Lung (tissue), 12 donors: ENCODE data around the gene KIF7. TPM values are rescaled to one million over a fixed set of nuclear protein-coding genes. Genes with fewer than 3 reads are reported as not detected.

Source experiments
- ATAC-seq: fragments of 200-7000 bp; cut with Tn5 transposase; one replicate; pipeline ENCODE4 v1.9.1; 2020; ENCODE audit warnings: moderate number of reproducible peaks; ENCODE audit not compliant: insufficient read depth, low FRiP score
- DNase-seq, 3 donors: peaks; one replicate each; pipeline ENCODE4 v3.0.0-alpha.2; 2013 to 2017
- H3K27ac ChIP-seq, 2 donors: one replicate each; pipeline ENCODE4 v1.5.1; 2013; ENCODE audit warnings: mild to moderate bottlenecking in 2 of 2, moderate library complexity in 2 of 2, control low read depth in 1 of 2, inconsistent platforms in 1 of 2, low read depth in 1 of 2, low read length in 1 of 2
- H3K27me3 ChIP-seq, 3 donors: one replicate each; pipeline ENCODE4 v1.5.1; 2013; ENCODE audit warnings: low read length in 2 of 3; ENCODE audit not compliant: control insufficient read depth in 3 of 3, insufficient read depth in 3 of 3
- H3K36me3 ChIP-seq, 4 donors: one replicate each; pipeline ENCODE4 v1.5.1; 2013; ENCODE audit warnings: low read length in 4 of 4, mild to moderate bottlenecking in 1 of 4, moderate library complexity in 1 of 4; ENCODE audit not compliant: control insufficient read depth in 4 of 4, insufficient read depth in 4 of 4
- H3K4me1 ChIP-seq, 5 donors: one replicate each; pipeline ENCODE4 v1.5.1; 2013; ENCODE audit warnings: low read length in 5 of 5, mild to moderate bottlenecking in 2 of 5, moderate library complexity in 1 of 5; ENCODE audit not compliant: control insufficient read depth in 5 of 5, insufficient read depth in 5 of 5
- H3K4me3 ChIP-seq: one replicate; pipeline ENCODE4 v1.5.1; 2013; ENCODE audit warnings: mild to moderate bottlenecking, control low read depth, moderate library complexity
- H3K9ac ChIP-seq, 2 donors: one replicate each; pipeline ENCODE4 v1.5.1; 2013; ENCODE audit warnings: low read length in 2 of 2, control low read depth in 1 of 2; ENCODE audit not compliant: insufficient read depth in 1 of 2
- H3K9me3 ChIP-seq, 4 donors: one replicate each; pipeline ENCODE4 v1.5.1; 2013; ENCODE audit warnings: low read length in 3 of 4, mild to moderate bottlenecking in 1 of 4, moderate library complexity in 1 of 4; ENCODE audit not compliant: control insufficient read depth in 4 of 4, insufficient read depth in 3 of 4
- WGBS, 2 donors: extraction: QIAGEN DNeasy Blood & Tissue Kit; methylation state at CpG; one replicate each; pipeline ENCODE4 v1.1.7; 2013; 5-methylcytosine and 5-hydroxymethylcytosine counted together
- polyA plus RNA-seq, 2 donors: library from polyadenylated mRNA; stranded (reverse); fragments of 200-250 nt; gene quantifications; one replicate each; pipeline ENCODE4 v1.2.1, GENCODE V29; 2013
- total RNA-seq, 2 donors: library from RNA; depleted of rRNA in 1 of 2; stranded (reverse); fragments of >200 nt in 1 of 2; gene quantifications; one replicate each; pipeline ENCODE4 v1.2.1, GENCODE V29; 2014 to 2021
- TF ChIP-seq, protein P1 (sequence below): IDR thresholded peaks from 2 replicates; pipeline ENCODE4 v1.5.1; 2012; ENCODE audit warnings: mild to moderate bottlenecking; ENCODE audit errors: control extremely low read depth, extremely low read depth
- donor health status: control.
- donor health status: control.
- donor health status: Bipolar disorder and iron deficiency.
- donor health status: healthy.
- donor health status: DM: yes; HTN: yes; CAD: no.

The KIF7 gene
- total and polyA plus RNA-seq, 4 donors = 1.3 to 6.5 (median 2.7) TPM

GRCh38 chr15:89659295-89659694, 4.0 kb upstream of the KIF7 start:
- Histone ChIP-seq H3K36me3 (no peaks in the 10 kb centered on the region), H3K9ac (no peak overlapping the region), H3K4me3 (no peak overlapping the region), H3K27me3 (no peaks in the 10 kb centered on the region), H3K9me3 (no peaks in the 10 kb centered on the region), H3K27ac (no peak overlapping the region), H3K4me1 (peaks cover 0 to 20% (median 4%) of the 10 kb centered on the region in 5 donors)
- DNase-seq (no peak), ATAC-seq (no peak)
- WGBS, 2 donors = 86 to 92% methylated on average over 2 of the region's 2 CpGs
- TF ChIP-seq, protein P1, sequence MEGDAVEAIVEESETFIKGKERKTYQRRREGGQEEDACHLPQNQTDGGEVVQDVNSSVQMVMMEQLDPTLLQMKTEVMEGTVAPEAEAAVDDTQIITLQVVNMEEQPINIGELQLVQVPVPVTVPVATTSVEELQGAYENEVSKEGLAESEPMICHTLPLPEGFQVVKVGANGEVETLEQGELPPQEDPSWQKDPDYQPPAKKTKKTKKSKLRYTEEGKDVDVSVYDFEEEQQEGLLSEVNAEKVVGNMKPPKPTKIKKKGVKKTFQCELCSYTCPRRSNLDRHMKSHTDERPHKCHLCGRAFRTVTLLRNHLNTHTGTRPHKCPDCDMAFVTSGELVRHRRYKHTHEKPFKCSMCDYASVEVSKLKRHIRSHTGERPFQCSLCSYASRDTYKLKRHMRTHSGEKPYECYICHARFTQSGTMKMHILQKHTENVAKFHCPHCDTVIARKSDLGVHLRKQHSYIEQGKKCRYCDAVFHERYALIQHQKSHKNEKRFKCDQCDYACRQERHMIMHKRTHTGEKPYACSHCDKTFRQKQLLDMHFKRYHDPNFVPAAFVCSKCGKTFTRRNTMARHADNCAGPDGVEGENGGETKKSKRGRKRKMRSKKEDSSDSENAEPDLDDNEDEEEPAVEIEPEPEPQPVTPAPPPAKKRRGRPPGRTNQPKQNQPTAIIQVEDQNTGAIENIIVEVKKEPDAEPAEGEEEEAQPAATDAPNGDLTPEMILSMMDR = no peak

GRCh38 chr15:89657686-89658200, 2.5 kb upstream of the KIF7 start:
- TF ChIP-seq, protein P1 = no peak
- Histone ChIP-seq H3K4me1 (peaks cover 0 to 16% (median 3%) of the 10 kb centered on the region in 5 donors), H3K4me3 (no peak overlapping the region), H3K36me3 (no peaks in the 10 kb centered on the region), H3K27me3 (no peaks in the 10 kb centered on the region), H3K27ac (no peak overlapping the region), H3K9me3 (no peaks in the 10 kb centered on the region), H3K9ac (no peak overlapping the region)
- 85 to 88% methylated on average over 5 of the region's 5 CpGs for WGBS, 2 donors
- DNase-seq (no peak), ATAC-seq (no peak)

DNA sequence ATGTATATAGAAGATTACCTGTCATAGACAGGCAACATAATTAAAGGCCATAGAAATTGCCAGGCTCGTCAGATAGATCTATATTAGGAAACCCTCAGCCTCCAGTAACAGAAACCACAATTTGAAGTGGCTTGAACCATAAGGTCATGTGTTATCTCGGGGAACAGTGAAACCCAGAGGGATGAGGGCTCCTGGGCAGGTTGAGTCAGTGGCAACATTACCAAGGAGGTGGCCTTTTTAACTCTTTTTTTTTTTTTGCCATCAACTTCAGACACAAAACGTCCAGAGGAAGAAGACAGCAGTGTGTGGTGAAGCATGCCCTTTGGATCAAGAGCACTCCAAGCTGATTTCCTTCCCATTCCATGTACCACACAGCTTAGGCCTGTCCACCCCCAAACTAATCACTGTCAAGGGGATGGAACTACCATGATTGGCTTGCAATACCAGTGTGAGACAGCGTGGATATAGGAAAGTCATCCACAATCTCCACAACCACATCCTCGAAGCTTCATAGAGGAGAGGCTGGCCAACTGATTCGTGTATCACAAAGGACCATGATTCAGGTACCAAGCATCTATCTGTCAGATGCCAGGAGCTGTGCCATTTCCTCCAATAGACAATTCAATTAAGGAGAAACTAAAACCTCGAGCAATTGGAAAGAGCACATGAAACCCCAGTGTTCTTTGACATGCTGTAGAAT, 999 bp upstream of the KIF7 start:
- no peak for ATAC-seq

More for the DNA sequence above, 999 bp upstream of the KIF7 start:
- TF ChIP-seq, protein P1 = no peak
- DNase-seq = no peak
- WGBS, 2 donors = 62 to 66% methylated on average over 7 of the region's 7 CpGs
- H3K9me3 ChIP-seq = no peaks in the 10 kb centered on the region
- no peak overlapping the region for H3K9ac ChIP-seq
- H3K4me3 ChIP-seq = no peak overlapping the region
- H3K27ac ChIP-seq = no peak overlapping the region
- peaks cover 0 to 11% (median 0%) of the 10 kb centered on the region in 5 donors for H3K4me1 ChIP-seq
- H3K27me3 ChIP-seq = no peaks in the 10 kb centered on the region
- H3K36me3 ChIP-seq = no peaks in the 10 kb centered on the region
